ENCODE measurements around the gene TM4SF4.
A peak's percentile ranks its signal among the peaks of the same experiment; 100 is the strongest.
"Not testable (repeated sequence)": the region's sequence is repeated elsewhere in the genome, so short reads cannot be mapped to it uniquely, and the experiment has no call there.

TM4SF4 gene

DNA sequence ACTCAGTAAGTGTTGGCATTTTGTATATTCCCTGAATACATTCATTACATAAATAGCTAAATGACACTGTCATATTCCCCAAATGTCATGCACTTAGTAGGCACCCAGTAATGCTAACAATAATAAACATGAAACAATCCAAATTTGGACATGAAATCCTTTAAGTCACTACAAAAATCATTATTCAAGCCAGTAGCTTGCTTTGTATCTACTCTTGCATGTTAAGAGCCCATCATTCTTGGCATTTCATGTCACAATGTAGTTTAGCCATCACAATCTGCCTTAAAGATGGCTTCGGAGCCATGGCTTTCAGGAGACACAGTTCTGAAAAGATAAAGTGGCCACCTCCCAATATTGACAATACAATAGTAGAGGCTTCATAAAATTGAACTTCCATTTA is 32.9 kb upstream of the TM4SF4 start:
- Histone ChIP-seq H2AFZ (ENCODE audit: low read length, unreplicated experiment) (no peak overlapping the region), H3K4me3 (ENCODE audit: low read depth, low read length) (no peak overlapping the region), H3K79me2 (ENCODE audit: control insufficient read depth, insufficient read depth, low read length, unreplicated experiment) (no peaks in the 10 kb centered on the region), H3K36me3 (ENCODE audit: insufficient read depth, low read length) (no peaks in the 10 kb centered on the region), H3K27ac (ENCODE audit: low read depth, low read length) (no peak overlapping the region), H3K4me1 (ENCODE audit: control insufficient read depth, insufficient read depth, low read length, unreplicated experiment) (peaks cover 27% of the 10 kb centered on the region), H3K27me3 (ENCODE audit: insufficient read depth, low read length) (no peaks in the 10 kb centered on the region)

DNA sequence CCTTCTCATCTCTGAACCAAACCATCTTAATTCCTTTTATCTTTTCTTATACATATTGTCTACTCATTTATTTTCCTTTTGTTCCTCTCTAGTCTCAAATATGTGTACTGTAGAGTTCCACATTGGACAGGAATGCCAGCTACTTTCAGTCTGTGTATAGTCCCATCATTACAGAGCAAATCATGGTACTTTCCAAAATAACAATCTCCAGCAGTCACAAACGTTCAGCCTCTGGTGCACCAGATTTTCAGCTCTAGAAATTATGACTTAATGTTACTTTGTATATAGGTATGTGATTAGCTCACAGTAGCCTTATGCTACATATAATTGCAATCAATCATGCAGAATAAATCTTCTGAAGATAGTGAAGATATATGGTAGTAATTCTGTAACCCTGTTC is 32.5 kb upstream of the TM4SF4 start:
- H3K27ac ChIP-seq (ENCODE audit: low read depth, low read length), result no peak overlapping the region
- H3K79me2 ChIP-seq (ENCODE audit: control insufficient read depth, insufficient read depth, low read length, unreplicated experiment), result no peaks in the 10 kb centered on the region
- H3K27me3 ChIP-seq (ENCODE audit: insufficient read depth, low read length), result no peaks in the 10 kb centered on the region
- peak overlapping the region; percentile 39 for H2AFZ ChIP-seq (ENCODE audit: low read length, unreplicated experiment)
- H3K4me1 ChIP-seq (ENCODE audit: control insufficient read depth, insufficient read depth, low read length, unreplicated experiment), result peaks cover 27% of the 10 kb centered on the region
- H3K36me3 ChIP-seq (ENCODE audit: insufficient read depth, low read length), result no peaks in the 10 kb centered on the region
- H3K4me3 ChIP-seq (ENCODE audit: low read depth, low read length), result no peak overlapping the region

DNA sequence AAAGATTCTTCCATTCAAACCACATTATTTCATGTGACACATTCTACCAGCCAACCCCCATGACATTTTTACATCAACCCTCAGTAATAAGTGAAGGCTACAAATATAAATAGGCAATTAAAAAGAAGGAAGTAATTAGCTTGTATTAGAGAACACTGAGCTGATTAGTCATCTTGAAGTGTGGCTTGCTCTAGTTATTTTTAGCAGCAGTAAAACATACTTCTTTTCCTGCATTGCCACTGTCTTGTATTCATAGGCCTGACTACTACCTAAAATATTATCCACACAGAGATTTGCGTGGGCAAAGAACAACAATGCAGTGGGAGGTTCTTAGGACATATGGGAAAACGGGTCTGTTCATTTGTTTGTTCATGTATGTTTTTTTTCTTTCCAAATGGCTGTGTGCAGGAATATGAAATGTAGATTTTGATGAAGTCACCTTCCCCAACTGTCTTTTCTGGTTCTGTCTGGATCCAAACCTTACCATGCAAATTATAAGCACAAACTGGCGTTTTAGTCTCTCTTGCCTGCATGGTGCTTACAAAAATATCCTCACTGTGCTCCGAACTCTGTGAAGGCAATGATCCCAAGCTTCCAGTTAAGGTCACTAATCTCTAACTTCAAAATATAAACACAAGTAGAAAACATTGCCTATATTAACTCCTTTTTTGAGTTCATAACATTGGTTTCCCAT is 31.5 kb upstream of the TM4SF4 start:
- H2AFZ ChIP-seq (ENCODE audit: low read length, unreplicated experiment), result no peak overlapping the region

GRCh38 chr3:149443545-149443912 is 31.0 kb upstream of the TM4SF4 start:
- Histone ChIP-seq H2AFZ (ENCODE audit: low read length, unreplicated experiment) (no peak overlapping the region), H3K79me2 (ENCODE audit: control insufficient read depth, insufficient read depth, low read length, unreplicated experiment) (no peaks in the 10 kb centered on the region), H3K36me3 (ENCODE audit: insufficient read depth, low read length) (no peaks in the 10 kb centered on the region), H3K4me1 (ENCODE audit: control insufficient read depth, insufficient read depth, low read length, unreplicated experiment) (peaks cover 40% of the 10 kb centered on the region), H3K4me3 (ENCODE audit: low read depth, low read length) (no peak overlapping the region), H3K27ac (ENCODE audit: low read depth, low read length) (0 out of 2 replicates have a peak overlapping the region, but pooled peaks have one; percentile 5), H3K27me3 (ENCODE audit: insufficient read depth, low read length) (no peaks in the 10 kb centered on the region)

More for the DNA sequence above, 31.5 kb upstream of the TM4SF4 start:
- H3K4me1 ChIP-seq (ENCODE audit: control insufficient read depth, insufficient read depth, low read length, unreplicated experiment), result peaks cover 34% of the 10 kb centered on the region
- no peaks in the 10 kb centered on the region for H3K27me3 ChIP-seq (ENCODE audit: insufficient read depth, low read length)
- no peaks in the 10 kb centered on the region for H3K79me2 ChIP-seq (ENCODE audit: control insufficient read depth, insufficient read depth, low read length, unreplicated experiment)
- 0 out of 2 replicates have a peak overlapping the region, but pooled peaks have one; percentile 5 for H3K27ac ChIP-seq (ENCODE audit: low read depth, low read length)
- no peak overlapping the region for H3K4me3 ChIP-seq (ENCODE audit: low read depth, low read length)
- H3K36me3 ChIP-seq (ENCODE audit: insufficient read depth, low read length), result no peaks in the 10 kb centered on the region

DNA sequence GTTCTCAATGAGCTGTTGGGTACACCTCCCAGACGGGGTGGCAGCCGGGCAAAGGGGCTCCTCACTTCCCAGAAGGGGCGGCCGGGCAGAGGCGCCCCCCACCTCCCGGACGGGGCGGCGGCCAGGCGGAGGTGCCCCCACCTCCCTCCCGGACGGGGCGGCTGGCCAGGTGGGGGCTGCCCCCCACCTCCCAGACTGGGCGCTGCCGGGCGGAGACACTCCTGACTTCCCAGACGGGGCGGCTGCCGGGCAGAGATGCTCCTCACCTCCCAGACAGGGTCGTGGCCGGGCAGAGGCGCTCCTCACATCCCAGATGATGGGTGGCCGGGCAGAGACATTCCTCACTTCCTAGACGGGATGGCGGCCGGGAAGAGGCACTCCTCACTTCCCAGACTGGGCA is 29.6 kb upstream of the TM4SF4 start:
- not testable (repeated sequence) for H3K27me3 ChIP-seq (ENCODE audit: insufficient read depth, low read length); H3K79me2 ChIP-seq (ENCODE audit: control insufficient read depth, insufficient read depth, low read length, unreplicated experiment); H3K36me3 ChIP-seq (ENCODE audit: insufficient read depth, low read length); H2AFZ ChIP-seq (ENCODE audit: low read length, unreplicated experiment); H3K4me3 ChIP-seq (ENCODE audit: low read depth, low read length); H3K27ac ChIP-seq (ENCODE audit: low read depth, low read length)
- H3K4me1 ChIP-seq (ENCODE audit: control insufficient read depth, insufficient read depth, low read length, unreplicated experiment), result peaks cover 52% of the 10 kb centered on the region

DNA sequence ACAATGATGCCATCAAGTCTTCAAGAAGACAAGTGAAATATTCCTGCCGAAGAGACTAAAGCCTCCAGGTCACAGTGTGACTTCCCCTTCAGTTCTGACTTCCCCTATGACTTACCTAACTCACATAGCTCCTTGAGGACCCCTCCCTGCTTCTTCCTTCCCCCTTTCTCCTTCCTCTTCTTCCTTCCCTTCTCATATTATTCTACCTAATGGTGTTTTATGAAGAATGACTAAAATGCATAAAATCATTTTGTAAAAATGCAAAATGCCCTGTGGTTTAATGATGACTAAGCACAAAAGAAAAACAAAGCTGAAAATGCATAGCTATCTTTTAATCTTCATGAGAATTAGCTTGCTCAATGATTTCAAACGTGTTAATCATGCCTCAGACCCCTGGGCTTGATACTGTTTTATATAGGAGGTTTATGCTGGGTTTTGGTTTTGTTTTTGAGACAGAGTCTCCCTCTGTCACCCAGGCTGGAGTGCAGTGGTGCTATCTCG is 26.1 kb upstream of the TM4SF4 start:
- Histone ChIP-seq H3K4me1 (ENCODE audit: control insufficient read depth, insufficient read depth, low read length, unreplicated experiment) (peaks cover 38% of the 10 kb centered on the region), H3K79me2 (ENCODE audit: control insufficient read depth, insufficient read depth, low read length, unreplicated experiment) (no peaks in the 10 kb centered on the region), H3K36me3 (ENCODE audit: insufficient read depth, low read length) (no peaks in the 10 kb centered on the region), H3K27ac (ENCODE audit: low read depth, low read length) (peak overlapping the region; percentile 74), H2AFZ (ENCODE audit: low read length, unreplicated experiment) (peak overlapping the region; percentile 68), H3K27me3 (ENCODE audit: insufficient read depth, low read length) (no peaks in the 10 kb centered on the region), H3K4me3 (ENCODE audit: low read depth, low read length) (peak overlapping the region; percentile 26; the same call in 1 of the 2 replicates)

GRCh38 chr3:149449182-149449581 is 25.3 kb upstream of the TM4SF4 start:
- Histone ChIP-seq H3K27ac (ENCODE audit: low read depth, low read length) (peak overlapping the region; percentile 74), H3K79me2 (ENCODE audit: control insufficient read depth, insufficient read depth, low read length, unreplicated experiment) (no peaks in the 10 kb centered on the region), H3K36me3 (ENCODE audit: insufficient read depth, low read length) (no peaks in the 10 kb centered on the region), H3K4me3 (ENCODE audit: low read depth, low read length) (no peak overlapping the region), H3K4me1 (ENCODE audit: control insufficient read depth, insufficient read depth, low read length, unreplicated experiment) (peaks cover 34% of the 10 kb centered on the region), H3K27me3 (ENCODE audit: insufficient read depth, low read length) (no peaks in the 10 kb centered on the region), H2AFZ (ENCODE audit: low read length, unreplicated experiment) (no peak overlapping the region)

DNA sequence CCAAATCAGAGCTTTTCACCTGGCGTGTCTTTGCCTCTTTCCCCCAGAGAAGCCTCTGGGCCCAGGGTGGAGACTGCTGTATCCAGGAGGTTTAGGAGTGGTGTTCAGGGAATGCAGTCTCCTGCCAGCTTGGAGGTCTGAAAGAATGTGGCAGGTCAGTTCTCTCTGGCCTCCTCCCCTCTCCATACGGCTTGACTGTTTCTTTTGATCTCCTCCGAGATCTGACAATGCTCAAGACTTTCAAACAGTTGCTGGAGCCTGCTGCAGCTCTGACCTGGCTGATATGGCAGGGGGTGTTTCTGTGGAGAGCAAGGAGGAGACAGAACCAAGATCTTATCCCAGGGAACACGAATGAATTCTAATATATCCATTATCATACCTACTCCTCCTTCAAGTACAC is 24.7 kb upstream of the TM4SF4 start:
- H3K79me2 ChIP-seq (ENCODE audit: control insufficient read depth, insufficient read depth, low read length, unreplicated experiment), result no peaks in the 10 kb centered on the region
- H2AFZ ChIP-seq (ENCODE audit: low read length, unreplicated experiment), result peak overlapping the region; percentile 57
- no peaks in the 10 kb centered on the region for H3K36me3 ChIP-seq (ENCODE audit: insufficient read depth, low read length)
- H3K4me3 ChIP-seq (ENCODE audit: low read depth, low read length), result no peak overlapping the region
- peaks cover 34% of the 10 kb centered on the region for H3K4me1 ChIP-seq (ENCODE audit: control insufficient read depth, insufficient read depth, low read length, unreplicated experiment)
- H3K27ac ChIP-seq (ENCODE audit: low read depth, low read length), result no peak overlapping the region
- no peaks in the 10 kb centered on the region for H3K27me3 ChIP-seq (ENCODE audit: insufficient read depth, low read length)

GRCh38 chr3:149450281-149450680 is 24.2 kb upstream of the TM4SF4 start:
- Histone ChIP-seq H3K4me1 (ENCODE audit: control insufficient read depth, insufficient read depth, low read length, unreplicated experiment) (peaks cover 34% of the 10 kb centered on the region), H3K4me3 (ENCODE audit: low read depth, low read length) (no peak overlapping the region), H3K79me2 (ENCODE audit: control insufficient read depth, insufficient read depth, low read length, unreplicated experiment) (no peaks in the 10 kb centered on the region), H3K27ac (ENCODE audit: low read depth, low read length) (no peak overlapping the region), H2AFZ (ENCODE audit: low read length, unreplicated experiment) (peak overlapping the region; percentile 57), H3K36me3 (ENCODE audit: insufficient read depth, low read length) (no peaks in the 10 kb centered on the region), H3K27me3 (ENCODE audit: insufficient read depth, low read length) (no peaks in the 10 kb centered on the region)

GRCh38 chr3:149452036-149452435 is 22.5 kb upstream of the TM4SF4 start:
- no peak overlapping the region for H3K4me3 ChIP-seq (ENCODE audit: low read depth, low read length)
- no peak overlapping the region for H3K27ac ChIP-seq (ENCODE audit: low read depth, low read length)
- no peaks in the 10 kb centered on the region for H3K27me3 ChIP-seq (ENCODE audit: insufficient read depth, low read length)
- H3K4me1 ChIP-seq (ENCODE audit: control insufficient read depth, insufficient read depth, low read length, unreplicated experiment), result peaks cover 30% of the 10 kb centered on the region
- no peak overlapping the region for H2AFZ ChIP-seq (ENCODE audit: low read length, unreplicated experiment)
- no peaks in the 10 kb centered on the region for H3K79me2 ChIP-seq (ENCODE audit: control insufficient read depth, insufficient read depth, low read length, unreplicated experiment)
- no peaks in the 10 kb centered on the region for H3K36me3 ChIP-seq (ENCODE audit: insufficient read depth, low read length)

- Histone ChIP-seq H3K36me3 (ENCODE audit: insufficient read depth, low read length) (no peaks in the 10 kb centered on the region), H3K4me3 (ENCODE audit: low read depth, low read length) (no peak overlapping the region), H3K79me2 (ENCODE audit: control insufficient read depth, insufficient read depth, low read length, unreplicated experiment) (no peaks in the 10 kb centered on the region), H2AFZ (ENCODE audit: low read length, unreplicated experiment) (no peak overlapping the region), H3K4me1 (ENCODE audit: control insufficient read depth, insufficient read depth, low read length, unreplicated experiment) (peaks cover 19% of the 10 kb centered on the region), H3K27me3 (ENCODE audit: insufficient read depth, low read length) (no peaks in the 10 kb centered on the region), H3K27ac (ENCODE audit: low read depth, low read length) (no peak overlapping the region)
These were observed 21.2 kb upstream of the TM4SF4 start for GRCh38 chr3:149453140-149453805.

Data from ACC112 (cell line).